ENCODE measurements around the gene TMEM131.
"Not testable (repeated sequence)": the region's sequence is repeated elsewhere in the genome, so short reads cannot be mapped to it uniquely, and the experiment has no call there.

Gene TMEM131

GRCh38 chr2:97952357-97952756 lies 43.4 kb downstream of the TMEM131 start:
- DNase-seq, result no peak

GRCh38 chr2:97951155-97951680 lies 44.5 kb downstream of the TMEM131 start:
- no peak for DNase-seq

GRCh38 chr2:97950329-97951154 lies 45.2 kb downstream of the TMEM131 start:
- no peak for DNase-seq

GRCh38 chr2:97948926-97949325 lies 46.8 kb downstream of the TMEM131 start:
- no peak for DNase-seq

GRCh38 chr2:97945791-97946190 lies 50.0 kb downstream of the TMEM131 start:
- no peak for DNase-seq

- DNase-seq, result no peak
These were observed 58.9 kb downstream of the TMEM131 start for GRCh38 chr2:97936881-97937280.

GRCh38 chr2:97936199-97936598 lies 59.5 kb downstream of the TMEM131 start:
- DNase-seq, result no peak

GRCh38 chr2:97935719-97936161 lies 60.0 kb downstream of the TMEM131 start:
- DNase-seq, result no peak

- no peak for DNase-seq
These were observed 62.6 kb downstream of the TMEM131 start for GRCh38 chr2:97932975-97933662.

- no peak for DNase-seq
These were observed 63.9 kb downstream of the TMEM131 start for GRCh38 chr2:97931858-97932225.

- DNase-seq, result no peak
These were observed 64.5 kb downstream of the TMEM131 start for GRCh38 chr2:97931118-97931857.

GRCh38 chr2:97928591-97928990 lies 67.2 kb downstream of the TMEM131 start:
- DNase-seq, result no peak

- DNase-seq, result no peak
These were observed 68.8 kb downstream of the TMEM131 start for GRCh38 chr2:97926946-97927345.

- no peak for DNase-seq
These were observed 71.6 kb downstream of the TMEM131 start for GRCh38 chr2:97924194-97924593.

GRCh38 chr2:97919858-97920257 lies 75.9 kb downstream of the TMEM131 start:
- no peak for DNase-seq

- DNase-seq, result no peak
These were observed 76.9 kb downstream of the TMEM131 start for GRCh38 chr2:97918818-97919217.

GRCh38 chr2:97917668-97918067 lies 78.1 kb downstream of the TMEM131 start:
- not testable (repeated sequence) for DNase-seq

- no peak for DNase-seq
These were observed 81.0 kb downstream of the TMEM131 start for GRCh38 chr2:97914691-97915213.

GRCh38 chr2:97913846-97914245 lies 81.9 kb downstream of the TMEM131 start:
- no peak for DNase-seq

- no peak for DNase-seq
These were observed 83.7 kb downstream of the TMEM131 start for GRCh38 chr2:97911922-97912575.

- DNase-seq, result peak; percentile 21
These were observed 84.4 kb downstream of the TMEM131 start for GRCh38 chr2:97911206-97911921.

Measured in KG1 (cell line).